ENCODE data around the gene CFAP299.

The CFAP299 gene

DNA sequence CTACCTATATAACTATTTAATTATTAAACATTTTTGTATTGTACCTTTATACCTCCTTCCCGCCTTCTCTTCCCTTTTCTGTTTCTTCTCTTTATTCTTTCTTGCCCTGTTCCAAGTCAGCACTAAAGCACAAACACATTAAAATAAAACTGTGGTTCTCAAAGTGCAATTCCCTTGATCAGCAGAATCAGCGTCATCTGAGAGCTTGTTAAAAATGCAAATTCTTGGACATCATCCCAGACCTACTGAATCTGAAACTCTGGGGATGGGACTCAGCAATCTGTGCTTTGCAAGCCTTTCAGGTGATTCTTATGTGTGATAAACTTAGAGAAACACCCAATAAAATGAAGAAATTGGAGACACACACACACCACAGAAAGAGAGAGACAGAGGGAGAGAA lies 516.5 kb downstream of the CFAP299 start:
- no peak for DNase-seq

DNA sequence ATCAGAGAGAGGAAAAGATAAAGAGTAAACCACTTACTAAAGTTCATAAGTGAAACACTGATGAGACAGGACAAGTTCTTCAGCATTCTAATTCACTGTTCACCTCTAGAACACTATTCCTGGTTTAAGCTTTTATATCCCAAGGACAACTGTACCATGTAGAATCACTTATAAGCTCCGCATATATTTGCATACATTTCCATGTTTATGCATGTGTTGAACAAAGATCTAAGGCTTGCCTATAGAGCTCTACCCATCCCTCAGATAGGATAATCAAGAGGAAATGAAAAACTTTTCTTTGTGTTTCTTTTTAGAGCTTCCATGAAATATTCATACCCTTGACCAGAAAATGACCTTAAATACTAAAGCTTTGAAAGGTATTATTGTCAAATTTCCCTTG lies 538.0 kb downstream of the CFAP299 start:
- no peak for DNase-seq

DNA sequence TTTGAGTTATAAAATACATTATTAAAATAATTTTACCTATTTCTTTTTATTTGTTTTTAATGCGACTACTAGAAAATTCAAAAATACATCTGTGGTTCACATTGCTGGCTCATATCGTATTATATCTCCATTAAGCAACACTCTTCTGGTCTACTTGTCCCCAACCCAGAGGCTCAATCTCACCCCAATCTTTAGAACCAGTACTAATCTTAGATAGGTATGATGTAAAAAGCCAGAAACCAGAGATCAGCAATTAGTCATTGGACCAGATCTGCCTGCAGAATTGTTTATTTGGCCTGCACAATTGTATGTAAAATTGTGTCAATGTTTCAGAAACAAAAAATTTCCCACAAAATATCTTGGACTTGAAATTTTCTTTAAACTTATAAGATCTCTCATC lies 539.4 kb downstream of the CFAP299 start:
- DNase-seq = no peak

DNA sequence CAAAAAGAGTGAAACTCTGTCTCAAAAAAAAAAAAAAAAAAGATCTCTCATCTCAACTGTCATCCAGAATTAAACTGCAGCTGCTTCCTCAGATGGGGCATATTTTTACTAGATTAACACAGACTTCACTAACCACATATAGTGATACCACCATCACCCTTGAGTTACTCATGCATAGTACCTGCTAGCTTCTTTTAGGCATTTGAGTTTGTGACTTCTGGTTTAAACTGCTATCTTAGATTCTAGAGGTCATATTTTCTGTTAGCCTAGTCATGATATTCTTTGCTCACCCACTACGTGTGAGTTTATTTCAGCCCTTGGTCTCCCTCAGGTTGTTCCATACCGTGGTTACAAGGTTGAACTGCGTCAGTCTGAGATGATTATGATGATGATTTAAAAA lies 540.1 kb downstream of the CFAP299 start:
- peak; percentile 2 for DNase-seq

DNA sequence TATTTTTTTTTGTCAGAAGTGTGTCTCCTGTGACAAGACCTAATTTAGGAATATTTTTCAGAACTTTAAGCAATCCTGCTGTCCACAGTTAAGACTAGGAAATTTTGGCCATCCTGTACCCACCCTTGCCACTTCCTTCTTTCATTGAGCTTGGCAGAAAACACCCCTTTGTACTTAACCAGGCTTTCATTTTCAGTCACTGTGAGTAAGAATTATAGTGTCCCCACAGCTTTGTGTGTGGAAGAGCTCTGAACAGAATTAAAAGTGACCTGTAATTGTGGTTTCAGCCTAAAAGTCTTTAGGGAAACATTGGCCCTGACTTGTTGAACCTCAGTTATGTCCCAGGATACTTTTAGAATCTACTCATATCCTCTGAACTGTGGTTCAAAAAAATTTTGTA lies 541.3 kb downstream of the CFAP299 start:
- no peak for DNase-seq

DNA sequence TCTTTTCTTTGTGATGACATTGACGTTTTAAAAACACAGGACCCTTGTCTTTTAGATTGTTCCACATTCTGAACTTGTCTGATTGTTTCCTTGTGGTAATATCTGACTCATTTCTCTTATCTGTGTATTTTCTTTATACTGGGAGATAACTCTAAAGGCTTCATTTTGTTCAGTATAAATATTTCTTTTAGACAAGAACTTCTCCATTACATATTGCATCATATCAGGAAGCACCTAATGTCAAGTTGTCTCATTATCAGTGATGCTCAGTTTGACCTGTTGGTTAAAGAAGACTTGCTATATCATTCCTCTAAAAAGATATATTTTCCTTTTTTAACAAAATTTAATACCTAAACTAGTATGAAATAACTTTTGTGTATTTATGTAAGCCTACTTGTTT lies 542.7 kb downstream of the CFAP299 start:
- peak; percentile 57 for DNase-seq

DNA sequence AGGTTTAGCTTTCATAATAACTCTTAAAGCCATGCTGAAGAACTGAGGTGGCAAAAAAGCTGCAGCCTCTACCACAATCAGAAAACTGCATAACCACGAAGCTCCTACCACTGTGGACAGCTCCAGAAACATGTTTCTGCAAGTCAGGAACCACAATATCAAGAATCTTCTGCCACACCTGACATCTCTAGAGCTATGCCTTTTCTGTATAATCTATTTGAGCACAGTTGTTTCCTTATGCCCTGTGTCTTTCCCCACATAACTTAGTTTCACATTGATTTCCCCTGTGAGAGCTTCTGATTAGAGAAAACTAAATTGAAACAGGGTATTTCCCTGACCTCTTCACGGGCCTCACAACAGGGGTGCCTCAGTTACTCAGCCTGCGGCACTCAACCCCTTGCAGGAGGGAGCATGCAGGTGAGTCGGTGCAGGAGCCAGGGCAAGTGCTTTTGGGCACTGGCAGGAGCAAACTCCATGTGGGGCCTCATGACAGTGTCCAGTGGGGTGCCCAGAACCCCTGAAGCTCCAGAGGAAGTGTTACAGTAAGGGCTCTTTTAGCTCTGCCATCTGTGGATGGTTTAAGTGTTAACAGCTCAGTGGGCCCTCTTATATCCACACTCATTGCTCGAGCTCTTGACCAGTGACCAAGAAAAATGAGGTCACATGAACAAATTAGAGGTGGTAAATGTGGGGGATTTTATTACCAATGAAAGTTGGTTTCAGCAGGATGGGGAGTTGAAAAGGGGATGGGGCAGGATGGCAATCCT lies 562.2 kb downstream of the CFAP299 start:
- DNase-seq = no peak

DNA sequence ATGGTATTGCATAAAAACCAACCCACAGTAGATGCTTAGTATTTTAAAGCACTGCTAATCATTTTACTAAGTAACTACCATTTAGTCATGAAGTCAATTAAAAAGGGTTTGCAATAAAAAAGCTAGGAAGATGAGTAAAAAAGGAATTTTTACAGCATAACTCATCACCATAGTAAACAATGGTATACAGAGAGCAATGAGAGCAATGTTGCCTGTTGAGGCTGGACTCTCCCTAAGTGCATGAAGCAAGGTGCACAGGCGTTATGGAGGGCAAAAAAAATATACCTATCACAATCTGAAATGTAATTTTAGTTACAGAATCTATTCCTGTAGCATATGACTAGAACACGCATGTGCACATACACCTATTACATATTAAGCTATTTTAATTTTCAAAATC lies 565.4 kb downstream of the CFAP299 start:
- no peak for DNase-seq

DNA sequence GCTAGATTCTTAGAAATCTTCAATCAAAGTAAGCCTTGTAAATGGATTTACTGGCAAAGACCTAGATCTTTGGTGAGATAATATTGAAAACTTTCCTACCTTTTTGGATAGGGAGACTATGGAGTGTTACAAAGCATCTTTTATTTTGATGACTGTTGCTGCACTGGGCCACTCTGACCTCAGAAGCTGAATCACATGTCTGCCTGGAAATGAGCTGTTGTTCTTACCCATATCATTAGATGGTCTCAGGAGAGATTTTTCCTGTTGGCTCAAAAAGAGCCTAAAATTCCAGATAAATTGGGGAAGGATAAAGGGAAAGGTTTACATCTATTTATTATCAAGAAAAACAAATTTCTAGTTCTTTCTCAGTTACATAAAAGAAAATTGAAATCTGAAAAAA lies 567.5 kb downstream of the CFAP299 start:
- no peak for DNase-seq

DNA sequence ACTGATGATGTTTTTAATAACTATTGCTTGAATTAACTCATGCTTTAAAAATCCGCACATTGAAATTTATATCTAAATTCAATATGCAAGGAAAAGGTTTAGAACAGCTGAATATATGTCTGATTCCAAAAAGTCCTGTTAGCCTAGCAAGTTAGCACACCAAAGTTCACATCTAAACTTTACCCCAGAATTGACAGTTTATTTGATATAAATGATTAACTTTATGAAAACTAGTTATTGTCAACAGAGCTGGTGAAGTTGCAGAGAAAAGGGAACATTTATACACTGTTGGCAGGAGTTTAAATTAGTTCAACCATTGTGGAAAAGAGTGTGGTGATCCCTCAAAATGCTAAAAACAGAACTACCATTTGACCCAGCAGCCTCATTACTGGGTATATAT lies 574.4 kb downstream of the CFAP299 start:
- DNase-seq = no peak

DNA sequence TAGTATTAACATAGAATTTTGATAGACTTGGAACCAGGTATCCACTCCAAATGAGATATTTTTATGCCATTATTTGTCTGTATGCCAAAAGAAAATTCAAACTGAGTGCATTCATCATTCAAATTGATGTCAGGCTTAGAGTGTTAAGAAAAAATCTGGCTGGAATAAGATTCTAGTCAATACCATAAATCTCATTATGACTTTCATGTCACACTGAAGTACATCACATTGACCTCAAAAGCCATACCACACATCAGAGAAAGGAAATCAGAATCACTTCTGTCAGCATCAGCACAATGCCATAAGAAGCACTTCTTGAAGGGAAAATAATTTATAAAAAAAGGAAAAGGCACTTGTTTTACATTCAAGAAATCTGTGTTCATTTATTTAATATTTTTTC lies 575.9 kb downstream of the CFAP299 start:
- DNase-seq = no peak

DNA sequence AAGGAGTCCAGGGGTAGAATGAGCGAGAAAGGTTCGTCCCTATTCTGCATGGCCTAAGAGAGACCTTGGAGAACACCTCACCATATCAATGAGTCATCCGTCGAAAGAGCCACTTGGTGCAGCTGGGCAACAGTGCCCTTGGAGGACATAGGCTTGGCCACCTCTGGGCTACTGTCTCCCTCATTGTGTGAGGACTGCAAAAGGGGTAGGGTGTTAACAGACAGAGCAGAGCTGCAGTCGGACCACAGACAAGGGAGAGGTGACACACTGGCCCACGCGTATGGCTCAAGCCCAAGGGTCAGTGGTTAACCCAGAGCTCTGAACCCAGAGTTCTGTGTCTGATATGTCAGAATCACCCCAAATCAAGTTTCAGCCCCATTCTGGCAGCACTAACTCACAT lies 576.8 kb downstream of the CFAP299 start:
- no peak for DNase-seq

DNA sequence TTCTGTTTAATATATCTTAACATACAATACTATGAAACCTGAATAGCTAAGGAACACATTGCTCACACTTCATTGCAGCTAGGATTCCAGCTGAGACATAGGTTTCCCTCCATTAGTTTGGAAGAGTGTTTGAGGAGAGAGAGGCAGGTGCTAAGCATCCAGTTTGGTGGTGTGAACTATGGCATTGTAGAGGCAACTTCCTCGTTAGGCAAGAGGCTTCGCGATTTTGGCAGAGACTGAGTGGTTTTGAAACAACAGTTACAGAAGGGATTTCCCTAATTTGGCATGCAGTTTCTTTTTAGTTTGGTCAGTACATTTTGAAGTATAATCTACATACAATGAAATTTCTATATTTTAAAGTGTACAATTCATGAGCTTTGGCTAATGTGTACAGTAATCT lies 577.9 kb downstream of the CFAP299 start:
- no peak for DNase-seq

DNA sequence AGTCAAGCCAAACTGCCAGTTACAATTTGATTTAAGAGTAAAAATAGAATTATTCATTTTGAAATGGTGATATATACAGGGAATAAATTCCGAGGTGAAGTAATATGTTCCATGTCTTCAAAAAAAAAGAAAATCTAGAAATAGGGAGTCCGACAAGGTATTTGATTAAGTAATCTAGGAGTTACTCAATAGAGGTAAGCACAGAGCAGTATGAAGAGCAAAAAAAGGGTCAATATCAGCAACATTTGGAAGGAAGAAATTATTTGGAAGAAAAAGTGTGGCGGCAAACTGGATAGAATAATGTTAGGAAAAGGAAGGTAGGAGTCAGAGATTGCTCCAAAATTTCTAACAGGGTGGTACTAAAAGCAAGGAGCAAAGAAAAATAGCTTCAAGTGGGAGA lies 581.2 kb downstream of the CFAP299 start:
- DNase-seq = no peak

DNA sequence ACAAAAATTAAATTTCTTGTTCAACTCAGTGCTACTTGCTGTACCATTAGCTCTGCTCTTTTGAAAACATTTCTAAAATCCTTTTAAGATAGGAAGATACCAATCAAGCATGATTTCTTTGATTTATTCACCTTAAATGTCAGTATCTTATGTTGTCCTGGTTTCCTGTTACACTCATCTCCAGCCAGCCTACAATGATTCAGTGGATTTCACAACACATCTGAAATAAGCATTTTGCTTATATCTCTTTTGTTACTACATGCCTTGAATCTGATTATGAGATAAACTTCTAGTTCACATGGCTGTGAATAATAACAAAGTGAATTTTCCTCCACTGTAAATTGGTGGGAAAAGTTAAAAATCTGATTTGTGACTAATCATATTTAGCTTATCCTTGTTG lies 582.5 kb downstream of the CFAP299 start:
- DNase-seq = peak; percentile 60

DNA sequence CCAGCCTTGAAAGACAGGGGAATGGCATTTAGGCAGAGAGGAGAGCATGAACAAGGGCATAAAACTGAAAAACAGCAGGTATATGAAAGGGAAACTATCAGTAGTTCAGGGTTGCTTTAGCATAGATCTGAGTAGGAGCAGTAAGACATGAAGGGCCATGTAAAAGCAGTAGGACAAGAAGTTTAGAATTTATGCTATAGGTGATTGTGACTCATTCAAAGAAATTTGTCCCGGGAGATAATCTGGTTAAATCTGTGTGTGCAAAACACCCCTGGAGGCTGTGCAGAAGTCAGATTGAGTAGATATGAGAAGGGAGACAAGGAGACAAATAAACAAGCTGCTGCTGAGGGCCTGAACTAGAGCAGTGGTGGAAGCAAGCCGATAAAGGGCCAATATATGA lies 585.9 kb downstream of the CFAP299 start:
- DNase-seq = no peak

DNA sequence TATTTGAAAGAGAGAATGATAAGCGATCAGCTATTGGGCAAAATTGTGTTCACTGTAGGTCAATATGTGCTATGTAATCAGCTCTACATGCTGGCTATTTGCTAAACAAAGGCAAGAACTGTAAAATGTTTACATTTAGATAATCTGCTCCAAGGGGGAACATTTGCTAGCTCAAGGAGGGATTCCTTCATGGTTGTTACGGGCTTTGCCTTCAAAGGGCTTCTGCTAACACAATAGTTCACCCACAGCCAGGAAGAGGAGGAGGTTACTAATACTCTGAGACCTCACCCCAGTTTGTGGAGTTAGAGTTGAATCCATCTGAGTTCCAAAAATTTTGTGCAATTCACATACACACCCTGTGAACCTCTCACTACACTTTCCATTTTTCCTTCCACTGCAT lies 587.4 kb downstream of the CFAP299 start:
- DNase-seq = no peak

DNA sequence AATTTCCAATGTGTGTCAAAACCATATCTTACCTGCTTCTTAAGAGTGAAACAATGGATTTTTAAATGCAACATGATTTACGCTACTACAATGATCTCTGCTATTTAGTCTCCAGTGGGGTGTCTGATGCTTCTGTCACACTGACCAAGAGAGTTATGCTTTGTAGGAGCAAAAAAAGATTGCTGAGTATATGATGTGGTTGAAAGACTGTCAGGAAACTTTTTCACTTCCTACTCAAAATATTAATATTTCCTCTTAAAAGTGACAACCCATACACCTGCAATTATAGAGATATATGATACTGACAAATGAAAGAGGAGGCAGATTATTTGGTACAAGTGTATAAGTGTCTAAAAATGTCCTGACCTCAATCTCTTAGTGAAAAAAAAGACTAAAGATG lies 589.8 kb downstream of the CFAP299 start:
- no peak for DNase-seq

DNA sequence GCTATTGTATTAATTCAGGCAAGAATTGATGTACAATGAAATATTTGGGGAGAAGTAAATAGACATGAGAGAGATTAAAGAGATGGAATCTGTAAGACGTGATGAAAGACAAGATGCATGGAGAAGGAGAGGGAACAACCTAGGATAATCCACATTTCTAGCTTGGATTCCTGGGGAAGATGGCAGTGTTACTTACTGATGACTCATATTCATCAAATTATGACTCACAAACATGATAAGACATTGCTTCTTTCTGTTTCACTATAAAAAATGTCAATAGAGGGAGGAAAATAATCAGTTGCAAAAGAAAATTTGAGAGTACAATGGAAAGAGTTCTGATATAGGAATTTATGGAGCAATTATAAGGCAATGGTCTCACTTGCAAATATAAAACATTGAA lies 590.9 kb downstream of the CFAP299 start:
- DNase-seq = peak; percentile 54

DNA sequence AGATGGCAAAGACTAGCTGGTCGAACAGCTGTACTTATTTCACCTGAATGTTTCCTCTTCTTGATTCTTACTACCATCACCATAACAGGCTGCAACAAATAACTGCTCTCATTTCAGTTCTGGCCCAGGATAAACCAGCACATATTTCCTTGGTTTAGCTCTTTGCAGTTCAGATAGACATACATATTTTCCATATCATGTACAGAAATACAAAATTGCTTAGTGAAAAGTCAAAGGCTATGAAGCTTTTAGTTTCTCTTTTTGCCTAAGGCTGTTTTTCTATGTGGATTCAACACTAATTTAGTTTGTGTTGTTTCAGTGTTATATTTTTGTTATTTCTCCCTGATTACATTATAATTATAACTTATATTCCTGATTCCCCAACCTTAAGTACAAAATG lies 591.4 kb downstream of the CFAP299 start:
- no peak for DNase-seq

DNA sequence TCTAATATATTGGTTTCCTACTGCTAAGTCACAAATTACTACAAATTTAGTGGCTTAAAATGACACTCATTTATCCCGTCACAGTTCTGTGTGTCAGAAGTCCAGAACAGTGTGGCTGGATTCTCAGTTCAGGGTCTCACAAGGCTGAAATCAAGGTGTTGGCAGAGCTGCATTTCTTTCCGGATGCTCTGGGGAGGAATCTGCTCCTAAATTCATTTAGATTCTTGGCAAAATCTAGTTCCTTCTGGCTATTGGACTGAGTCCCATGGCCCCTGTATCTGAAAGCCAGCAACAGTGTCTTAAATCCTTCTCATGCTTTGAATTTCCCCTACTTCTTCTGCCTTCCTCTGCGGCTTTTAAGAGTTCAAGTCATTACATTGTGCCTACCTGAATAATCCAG lies 591.9 kb downstream of the CFAP299 start:
- DNase-seq = no peak

DNA sequence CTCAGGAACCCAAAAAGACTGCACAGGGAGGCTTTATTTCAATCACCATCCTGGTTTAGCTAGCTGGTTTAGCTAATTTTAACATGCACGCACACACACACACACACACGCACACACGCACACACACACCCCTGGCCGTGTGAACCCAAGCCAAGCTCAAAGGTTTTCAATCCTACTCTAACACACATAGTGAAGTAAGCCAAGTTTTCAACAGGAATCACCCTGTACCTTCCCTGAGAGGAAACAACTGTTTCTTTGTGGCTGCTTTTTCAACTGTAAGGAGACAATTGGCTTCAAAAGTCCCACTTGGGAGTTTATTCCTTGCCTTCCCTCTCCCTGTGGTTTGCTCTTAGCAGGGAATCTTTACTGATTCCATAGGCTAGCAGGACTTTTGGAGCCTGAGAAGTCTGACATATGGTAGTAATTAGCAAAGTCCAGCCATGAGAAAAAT lies 596.1 kb downstream of the CFAP299 start:
- DNase-seq = no peak

DNA sequence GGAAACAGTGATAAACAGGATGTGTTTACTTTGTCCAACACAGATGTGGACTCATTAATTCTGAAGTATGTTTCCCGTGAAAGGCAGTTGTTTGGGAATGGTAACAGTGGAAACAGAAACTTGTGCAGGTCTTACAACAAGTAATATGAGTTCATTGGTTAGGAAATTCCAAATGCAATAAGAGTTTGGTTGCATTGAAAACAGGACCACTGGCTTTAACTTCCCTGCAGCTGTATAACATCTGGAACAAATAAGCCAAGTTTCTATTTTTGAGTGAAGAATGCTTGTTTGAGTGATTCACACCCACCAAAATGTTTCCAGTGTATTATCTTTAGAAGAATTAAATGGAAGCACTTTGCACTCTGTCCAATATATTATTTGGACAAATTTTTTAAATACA lies 612.6 kb downstream of the CFAP299 start:
- DNase-seq = no peak

DNA sequence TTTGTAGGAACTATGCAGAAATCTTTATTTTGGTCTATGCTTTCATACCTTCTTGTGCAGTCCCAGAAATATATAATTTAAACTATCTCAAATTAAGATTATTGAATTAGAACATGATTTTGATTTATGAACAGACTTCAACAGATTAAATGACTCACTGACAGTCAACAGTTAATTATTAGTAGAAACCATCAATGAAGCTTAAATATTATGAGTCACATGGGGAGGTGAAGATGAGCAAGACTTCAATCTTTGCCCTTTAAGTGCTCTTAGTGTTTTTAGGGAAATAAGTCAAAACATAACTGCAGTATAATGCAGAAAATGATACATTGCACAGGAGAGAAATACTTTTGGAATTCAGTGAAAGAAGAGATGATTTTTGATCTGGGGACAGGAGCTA lies 613.5 kb downstream of the CFAP299 start:
- no peak for DNase-seq

DNA sequence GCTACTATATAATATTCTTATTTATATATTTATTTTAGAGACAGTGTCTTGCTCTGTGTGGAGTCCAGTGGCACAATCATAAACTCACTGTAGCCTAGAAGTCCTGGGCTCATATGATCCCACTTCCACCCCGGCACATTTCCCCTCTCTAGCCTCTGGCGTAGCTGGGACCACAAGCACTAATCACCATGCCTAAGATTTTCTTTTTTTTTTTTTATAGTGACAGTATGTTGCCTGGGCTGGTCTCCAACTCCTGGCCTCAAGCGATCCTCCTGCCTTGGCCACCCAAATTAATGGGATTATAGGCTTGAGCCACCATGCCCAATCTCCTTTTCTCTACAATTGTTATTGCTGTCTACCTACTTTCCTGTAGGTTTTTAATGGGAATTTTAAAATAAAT lies 620.9 kb downstream of the CFAP299 start:
- DNase-seq = no peak

DNA sequence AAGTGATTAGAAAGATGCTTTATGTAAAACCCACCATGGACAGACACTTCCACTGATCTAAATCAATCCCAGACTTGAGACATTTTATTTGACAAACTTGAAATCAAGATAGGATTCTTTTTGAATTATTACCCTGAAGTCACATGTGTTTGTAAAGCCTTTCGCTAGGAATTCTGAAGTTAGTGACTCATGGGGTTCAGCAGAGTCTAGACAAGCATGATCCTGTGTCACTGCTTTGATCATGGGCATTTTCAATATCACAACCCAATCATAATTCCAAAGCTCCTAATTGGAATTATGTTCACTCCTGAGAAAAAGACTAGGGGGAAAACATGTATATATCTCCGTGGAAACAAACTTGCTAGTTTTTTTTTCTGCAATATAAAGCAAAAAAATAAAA lies 627.5 kb downstream of the CFAP299 start:
- peak; percentile 5 for DNase-seq

Measured in NCI-H226 (cell line).